Retina (tissue), 1 donor: ENCODE data around the gene ZNF583.

Experiments
- DNase-seq: peaks from one replicate; pipeline ENCODE4 v3.0.0-alpha.2; 2016

The ZNF583 gene

GRCh38 chr19:56403764-56404704 lies at the start of gene ZNF583:
Gene ZNF583 (plus strand): TSS chr19:56404332. CDS start chr19:56407115, 2,783 bp downstream.
- peak; percentile 99 for DNase-seq

DNA sequence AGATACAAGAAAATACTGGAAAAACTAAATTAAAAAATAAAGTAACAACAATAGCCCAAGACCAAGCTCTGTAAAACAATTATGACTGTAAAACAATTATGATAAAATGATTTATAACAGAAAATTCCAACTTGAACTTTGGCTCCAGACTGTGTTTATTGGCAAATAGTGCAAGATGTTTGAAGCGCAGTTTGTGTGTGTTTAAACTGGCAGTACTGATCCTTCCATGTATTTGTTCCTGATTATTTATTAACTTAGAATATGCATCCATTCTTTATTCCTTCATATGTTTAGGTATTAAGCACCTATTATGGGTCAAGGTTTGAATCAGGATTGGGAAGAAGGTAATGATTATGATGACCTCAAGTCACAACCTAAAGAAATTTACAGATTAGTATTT lies 48.6 kb upstream of the ZNF583 start:
- no peak for DNase-seq

DNA sequence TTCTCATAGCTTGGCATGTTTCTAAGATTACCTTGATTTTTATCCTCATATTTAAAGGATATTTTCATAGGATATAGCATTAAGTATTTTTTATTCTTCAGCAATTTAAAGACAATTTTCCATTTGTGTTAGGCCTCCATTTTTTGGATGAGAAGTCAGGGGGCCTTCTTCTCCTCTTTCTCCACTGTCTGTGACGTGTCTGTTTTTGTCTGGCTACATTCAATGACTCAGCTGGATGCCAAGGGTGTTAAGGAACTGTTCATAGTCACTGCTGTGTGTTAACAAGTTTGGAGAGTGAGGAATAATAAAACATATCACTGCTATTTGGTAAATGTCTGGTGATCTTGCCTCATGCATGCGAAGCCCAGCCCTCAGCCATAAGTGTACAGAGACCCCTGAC lies 47.2 kb upstream of the ZNF583 start:
- no peak for DNase-seq

- no peak for DNase-seq
Observed at GRCh38 chr19:56360841-56361240, 43.3 kb upstream of the ZNF583 start.

DNA sequence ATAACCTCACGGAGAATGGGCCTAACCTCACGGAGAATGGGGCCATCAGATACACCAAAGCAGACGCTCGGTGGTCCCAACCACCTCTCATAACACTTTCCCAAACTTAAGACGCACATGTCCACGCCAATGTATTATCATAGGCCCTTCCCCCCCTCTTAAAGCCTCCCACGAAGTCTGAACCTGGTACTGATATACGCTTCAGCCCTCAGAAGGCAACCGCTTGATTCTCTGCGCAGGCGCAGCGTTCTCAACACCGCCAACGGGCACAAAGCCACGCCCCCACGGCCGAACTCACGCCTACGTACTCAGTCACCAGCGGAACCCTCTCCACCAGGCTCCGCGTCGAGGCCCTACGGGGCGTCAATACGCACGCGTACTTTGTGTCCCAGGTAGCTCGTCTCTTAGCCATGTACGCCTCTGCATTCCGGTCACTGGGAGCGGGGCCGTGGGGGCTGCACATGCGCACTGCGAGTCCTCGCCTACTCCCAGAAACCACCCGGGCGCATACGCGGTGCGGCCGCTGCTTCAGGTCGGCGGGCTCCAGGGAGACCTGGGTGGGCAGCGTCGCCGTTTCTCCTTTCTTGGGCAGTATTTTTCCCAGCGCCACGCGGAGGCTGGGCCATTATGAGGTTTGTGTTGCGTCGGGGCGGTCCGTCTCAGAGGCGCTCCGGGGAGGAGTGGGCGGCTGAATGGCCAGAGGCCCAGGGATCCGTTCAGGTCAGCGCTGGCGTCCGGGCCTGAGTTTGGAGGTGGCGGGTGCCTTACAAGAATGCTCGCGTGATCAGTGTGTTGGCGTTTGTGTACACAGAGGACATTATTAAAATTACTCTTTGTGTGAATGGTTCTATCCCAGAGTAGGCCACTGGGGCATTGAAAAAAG lies 36.1 kb upstream of the ZNF583 start:
- peak; percentile 96 for DNase-seq

- no peak for DNase-seq
Observed at GRCh38 chr19:56369886-56370676, 34.1 kb upstream of the ZNF583 start.

DNA sequence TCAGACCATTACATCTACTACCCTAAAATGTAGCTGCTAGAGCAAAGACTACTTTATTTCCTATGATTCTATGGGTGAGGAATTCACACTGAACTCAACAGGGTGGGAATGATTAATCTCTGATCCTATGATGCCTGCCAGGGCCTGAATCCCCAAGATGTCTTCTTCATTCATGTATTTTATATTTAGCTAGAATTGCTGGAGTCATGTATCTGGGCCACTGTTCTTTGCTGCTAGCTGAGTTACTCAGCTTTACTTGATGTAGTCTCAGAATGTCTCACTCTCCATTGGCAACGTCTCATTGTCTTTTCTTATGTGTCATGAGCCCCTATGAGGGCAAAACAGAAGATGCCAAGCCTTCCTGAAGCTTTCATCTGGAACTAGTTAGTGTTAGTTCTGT lies 31.9 kb upstream of the ZNF583 start:
- DNase-seq: no peak

GRCh38 chr19:56377105-56377924 lies 26.8 kb upstream of the ZNF583 start:
- no peak for DNase-seq

GRCh38 chr19:56383826-56384605 lies 20.1 kb upstream of the ZNF583 start:
- DNase-seq: no peak

GRCh38 chr19:56393119-56394012 lies 10.8 kb upstream of the ZNF583 start, which contains the start of gene ZNF582:
Gene ZNF582 (minus strand): TSS chr19:56393534. CDS start chr19:56391752, 1,782 bp downstream.
- peak; percentile 99 for DNase-seq

- DNase-seq: no peak
Observed at GRCh38 chr19:56398809-56399208, 5.3 kb upstream of the ZNF583 start.

- no peak for DNase-seq
Observed at GRCh38 chr19:56400485-56400884, 3.6 kb upstream of the ZNF583 start.

- no peak for DNase-seq
Observed at GRCh38 chr19:56403261-56403660, 871 bp upstream of the ZNF583 start.

- no peak for DNase-seq
Observed at GRCh38 chr19:56404705-56405056, 549 bp downstream of the ZNF583 start.

GRCh38 chr19:56405062-56405461 lies 930 bp downstream of the ZNF583 start:
- no peak for DNase-seq

DNA sequence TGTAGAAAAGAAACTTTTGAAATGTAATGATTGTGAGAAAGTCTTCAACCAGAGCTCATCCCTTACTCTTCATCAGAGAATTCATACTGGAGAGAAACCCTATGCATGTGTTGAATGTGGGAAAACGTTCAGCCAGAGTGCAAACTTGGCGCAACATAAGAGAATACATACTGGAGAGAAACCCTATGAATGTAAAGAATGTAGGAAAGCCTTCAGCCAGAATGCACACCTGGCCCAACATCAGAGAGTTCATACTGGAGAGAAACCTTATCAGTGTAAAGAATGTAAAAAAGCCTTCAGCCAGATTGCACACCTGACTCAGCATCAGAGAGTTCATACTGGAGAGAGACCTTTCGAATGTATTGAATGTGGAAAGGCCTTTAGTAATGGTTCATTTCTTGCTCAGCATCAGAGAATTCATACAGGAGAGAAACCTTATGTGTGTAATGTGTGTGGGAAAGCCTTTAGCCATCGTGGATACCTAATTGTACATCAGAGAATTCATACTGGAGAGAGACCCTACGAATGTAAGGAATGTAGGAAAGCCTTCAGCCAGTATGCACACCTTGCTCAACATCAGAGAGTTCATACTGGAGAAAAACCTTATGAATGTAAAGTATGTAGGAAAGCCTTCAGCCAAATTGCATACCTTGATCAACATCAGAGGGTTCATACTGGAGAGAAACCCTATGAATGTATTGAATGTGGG lies 19.3 kb downstream of the ZNF583 start:
- no peak for DNase-seq

DNA sequence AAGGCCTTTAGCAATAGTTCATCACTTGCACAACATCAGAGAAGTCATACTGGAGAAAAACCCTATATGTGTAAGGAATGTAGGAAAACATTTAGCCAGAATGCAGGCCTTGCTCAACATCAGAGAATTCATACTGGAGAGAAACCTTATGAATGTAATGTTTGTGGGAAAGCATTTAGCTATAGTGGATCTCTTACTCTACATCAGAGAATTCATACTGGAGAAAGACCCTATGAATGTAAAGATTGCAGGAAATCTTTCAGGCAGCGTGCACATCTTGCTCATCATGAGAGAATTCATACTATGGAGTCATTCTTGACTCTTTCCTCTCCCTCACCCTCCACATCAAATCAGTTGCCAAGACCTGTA lies 19.8 kb downstream of the ZNF583 start:
- no peak for DNase-seq

DNA sequence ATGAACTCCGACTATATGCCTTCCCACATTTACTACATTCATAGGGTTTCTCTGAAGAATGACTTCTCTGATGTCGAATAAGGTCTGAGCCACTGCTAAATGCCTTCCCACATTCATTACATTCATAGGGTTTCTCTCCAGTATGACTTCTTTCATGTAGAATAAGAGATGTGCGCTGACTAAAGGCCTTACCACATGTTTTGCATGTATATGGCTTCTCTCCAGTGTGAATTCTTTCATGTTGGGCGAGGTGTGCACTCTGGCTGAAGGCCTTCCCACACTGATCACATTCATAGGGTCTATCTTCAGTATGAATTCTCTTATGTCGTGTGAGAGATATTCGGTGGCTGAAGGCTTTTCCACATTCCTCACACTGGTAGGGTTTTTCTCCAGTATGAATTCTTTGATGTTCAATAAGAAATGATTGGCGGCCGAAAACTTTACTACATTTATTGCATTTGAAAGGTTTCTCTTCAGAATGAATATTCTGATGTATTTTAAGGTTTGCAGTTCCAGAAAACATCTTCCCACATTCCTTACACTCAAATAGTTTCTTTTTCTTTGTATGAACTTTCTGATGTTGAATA lies 37.2 kb downstream of the ZNF583 start:
- no peak for DNase-seq

GRCh38 chr19:56474308-56474707 lies 70.2 kb downstream of the ZNF583 start:
- peak; percentile 27 for DNase-seq
